ENCODE results near the gene SORCS1. TPM values are rescaled to one million over a fixed set of nuclear protein-coding genes. Genes with fewer than 3 reads are reported as not detected.
A peak's percentile ranks its signal among the peaks of the same experiment; 100 is the strongest.

The SORCS1 gene
- total and polyA plus RNA-seq, 4 donors: 0.08 to 0.21 (median 0.09) TPM; not detected in 1

DNA sequence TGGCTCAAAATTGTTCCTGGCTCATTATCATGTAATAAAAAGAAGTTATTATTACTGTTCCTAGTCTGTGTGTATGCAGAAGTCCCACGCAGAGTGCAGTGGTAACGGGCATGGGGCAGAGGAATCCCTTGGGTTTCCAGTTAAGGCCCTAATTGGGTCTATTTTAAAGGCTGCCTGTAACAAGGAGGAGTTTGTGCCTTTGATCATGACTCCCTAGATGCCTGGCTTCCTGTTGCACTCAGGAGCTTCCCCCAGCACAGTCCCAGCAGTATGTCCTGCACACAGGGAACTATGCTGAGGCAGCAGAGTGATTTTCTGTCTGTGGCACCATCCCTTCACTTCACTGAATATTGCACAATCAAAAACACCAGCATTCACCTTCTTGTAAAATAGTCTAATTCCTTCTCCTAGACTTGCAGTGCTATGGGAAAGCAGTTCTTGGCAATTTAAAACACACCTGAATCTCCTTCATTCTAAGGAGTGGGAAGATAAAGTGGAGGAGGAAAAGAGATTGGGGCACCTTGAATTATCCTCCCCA lies 22.9 kb downstream of the SORCS1 start (continued):
- TF ChIP-seq, protein P1, sequence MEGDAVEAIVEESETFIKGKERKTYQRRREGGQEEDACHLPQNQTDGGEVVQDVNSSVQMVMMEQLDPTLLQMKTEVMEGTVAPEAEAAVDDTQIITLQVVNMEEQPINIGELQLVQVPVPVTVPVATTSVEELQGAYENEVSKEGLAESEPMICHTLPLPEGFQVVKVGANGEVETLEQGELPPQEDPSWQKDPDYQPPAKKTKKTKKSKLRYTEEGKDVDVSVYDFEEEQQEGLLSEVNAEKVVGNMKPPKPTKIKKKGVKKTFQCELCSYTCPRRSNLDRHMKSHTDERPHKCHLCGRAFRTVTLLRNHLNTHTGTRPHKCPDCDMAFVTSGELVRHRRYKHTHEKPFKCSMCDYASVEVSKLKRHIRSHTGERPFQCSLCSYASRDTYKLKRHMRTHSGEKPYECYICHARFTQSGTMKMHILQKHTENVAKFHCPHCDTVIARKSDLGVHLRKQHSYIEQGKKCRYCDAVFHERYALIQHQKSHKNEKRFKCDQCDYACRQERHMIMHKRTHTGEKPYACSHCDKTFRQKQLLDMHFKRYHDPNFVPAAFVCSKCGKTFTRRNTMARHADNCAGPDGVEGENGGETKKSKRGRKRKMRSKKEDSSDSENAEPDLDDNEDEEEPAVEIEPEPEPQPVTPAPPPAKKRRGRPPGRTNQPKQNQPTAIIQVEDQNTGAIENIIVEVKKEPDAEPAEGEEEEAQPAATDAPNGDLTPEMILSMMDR (IDR thresholded peaks at IDR 0.05; ENCODE audit: low read depth, low read length, missing input control): no peak

DNA sequence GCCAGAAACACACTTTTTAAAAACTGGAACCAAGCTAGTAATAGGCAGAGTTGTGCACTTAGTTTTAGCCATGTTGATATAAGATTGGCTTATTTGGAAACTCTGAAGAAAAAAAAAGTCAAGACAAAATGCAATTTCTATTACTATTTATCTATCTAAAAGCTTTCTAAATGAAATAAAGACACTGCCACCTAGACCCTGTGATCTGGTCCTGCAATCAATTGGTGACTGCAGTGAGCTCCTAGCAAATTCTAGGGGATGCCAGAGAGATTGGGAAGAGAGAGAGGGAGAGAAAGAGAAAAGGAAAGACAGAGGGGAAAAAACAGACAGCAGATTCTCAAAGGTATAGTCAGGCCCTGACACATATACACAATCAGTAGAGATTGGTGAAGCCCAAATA lies 25.3 kb downstream of the SORCS1 start:
- Histone ChIP-seq H3K27me3 (ENCODE audit: control insufficient read depth in 4 of 4, insufficient read depth in 4 of 4, low read length in 3 of 4) (no peaks in the 10 kb centered on the region), H3K9ac (ENCODE audit: low read depth in 1 of 2, low read length in 2 of 2) (no peak overlapping the region), H3K36me3 (ENCODE audit: control insufficient read depth in 4 of 4, insufficient read depth in 3 of 4, low read depth in 1 of 4, low read length in 3 of 4) (no peaks in the 10 kb centered on the region), H3K4me1 (ENCODE audit: control insufficient read depth in 4 of 4, insufficient read depth in 4 of 4, low read length in 3 of 4) (no peaks in the 10 kb centered on the region), H3K9me3 (ENCODE audit: control insufficient read depth in 4 of 4, low read length in 3 of 4) (no peaks in the 10 kb centered on the region), H3K27ac (ENCODE audit: low read depth in 1 of 2, low read length in 2 of 2) (no peak overlapping the region), H3K4me3 (ENCODE audit: low read depth in 1 of 3, low read length in 3 of 3) (no peak overlapping the region)
- DNase-seq (ENCODE audit: low spot score): no peak
- TF ChIP-seq, protein P1 (IDR thresholded peaks at IDR 0.05; ENCODE audit: low read depth, low read length, missing input control): peak; percentile 16
- TF ChIP-seq EGR1 (IDR thresholded peaks at IDR 0.05; ENCODE audit: low read depth in 2 of 2) (no peak), RXRA (IDR thresholded peaks at IDR 0.05) (no peak), JUND (IDR thresholded peaks at IDR 0.05) (no peak), SP1 (IDR thresholded peaks at IDR 0.05) (no peak), GABPA (IDR thresholded peaks at IDR 0.05 in 1 of 2, conservative IDR thresholded peaks at IDR 0.05 in 1 of 2) (no peak), FOXA2 (IDR thresholded peaks at IDR 0.05) (no peak), RAD21 (IDR thresholded peaks at IDR 0.05) (peak; percentile 60 to 66), HNF4G (IDR thresholded peaks at IDR 0.05) (no peak)
- TF ChIP-seq, protein P2, sequence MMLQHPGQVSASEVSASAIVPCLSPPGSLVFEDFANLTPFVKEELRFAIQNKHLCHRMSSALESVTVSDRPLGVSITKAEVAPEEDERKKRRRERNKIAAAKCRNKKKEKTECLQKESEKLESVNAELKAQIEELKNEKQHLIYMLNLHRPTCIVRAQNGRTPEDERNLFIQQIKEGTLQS (IDR thresholded peaks at IDR 0.05): no peak
- TF ChIP-seq, protein P3, sequence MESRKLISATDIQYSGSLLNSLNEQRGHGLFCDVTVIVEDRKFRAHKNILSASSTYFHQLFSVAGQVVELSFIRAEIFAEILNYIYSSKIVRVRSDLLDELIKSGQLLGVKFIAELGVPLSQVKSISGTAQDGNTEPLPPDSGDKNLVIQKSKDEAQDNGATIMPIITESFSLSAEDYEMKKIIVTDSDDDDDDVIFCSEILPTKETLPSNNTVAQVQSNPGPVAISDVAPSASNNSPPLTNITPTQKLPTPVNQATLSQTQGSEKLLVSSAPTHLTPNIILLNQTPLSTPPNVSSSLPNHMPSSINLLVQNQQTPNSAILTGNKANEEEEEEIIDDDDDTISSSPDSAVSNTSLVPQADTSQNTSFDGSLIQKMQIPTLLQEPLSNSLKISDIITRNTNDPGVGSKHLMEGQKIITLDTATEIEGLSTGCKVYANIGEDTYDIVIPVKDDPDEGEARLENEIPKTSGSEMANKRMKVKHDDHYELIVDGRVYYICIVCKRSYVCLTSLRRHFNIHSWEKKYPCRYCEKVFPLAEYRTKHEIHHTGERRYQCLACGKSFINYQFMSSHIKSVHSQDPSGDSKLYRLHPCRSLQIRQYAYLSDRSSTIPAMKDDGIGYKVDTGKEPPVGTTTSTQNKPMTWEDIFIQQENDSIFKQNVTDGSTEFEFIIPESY (IDR thresholded peaks at IDR 0.05): no peak

DNA sequence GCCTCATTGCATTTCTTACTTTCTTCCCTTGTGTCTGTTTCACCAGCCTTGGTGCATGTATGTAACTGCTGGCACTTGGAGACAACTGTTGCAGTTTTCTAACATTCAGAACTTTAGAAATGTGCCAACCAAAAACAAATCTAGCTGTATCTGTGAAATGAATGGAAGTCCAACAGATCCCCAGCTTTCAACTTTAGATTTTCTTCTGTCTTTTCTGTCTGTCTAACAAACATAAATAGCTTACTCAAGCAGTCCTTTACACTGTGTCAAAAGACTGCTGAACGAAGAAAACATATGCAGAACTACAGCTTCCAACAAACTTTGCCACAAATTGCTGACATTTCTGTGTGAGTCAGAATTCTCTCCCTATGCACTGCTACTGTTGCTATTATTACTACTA lies 30.9 kb downstream of the SORCS1 start:
- H3K4me1 ChIP-seq (ENCODE audit: control insufficient read depth in 4 of 4, insufficient read depth in 4 of 4, low read length in 3 of 4): no peaks in the 10 kb centered on the region
- WGBS: 70% methylated on average over 1 of the region's 1 CpG
- H3K9me3 ChIP-seq (ENCODE audit: control insufficient read depth in 4 of 4, low read length in 3 of 4): no peaks in the 10 kb centered on the region
- no peak overlapping the region for H3K9ac ChIP-seq (ENCODE audit: low read depth in 1 of 2, low read length in 2 of 2)
- DNase-seq (ENCODE audit: low spot score): no peak
- H3K27me3 ChIP-seq (ENCODE audit: control insufficient read depth in 4 of 4, insufficient read depth in 4 of 4, low read length in 3 of 4): no peaks in the 10 kb centered on the region
- no peak overlapping the region for H3K27ac ChIP-seq (ENCODE audit: low read depth in 1 of 2, low read length in 2 of 2)
- H3K4me3 ChIP-seq (ENCODE audit: low read depth in 1 of 3, low read length in 3 of 3): no peak overlapping the region
- no peaks in the 10 kb centered on the region for H3K36me3 ChIP-seq (ENCODE audit: control insufficient read depth in 4 of 4, insufficient read depth in 3 of 4, low read depth in 1 of 4, low read length in 3 of 4)
- TF ChIP-seq GABPA (IDR thresholded peaks at IDR 0.05 in 1 of 2, conservative IDR thresholded peaks at IDR 0.05 in 1 of 2) (no peak), RAD21 (IDR thresholded peaks at IDR 0.05) (no peak), HNF4G (IDR thresholded peaks at IDR 0.05) (no peak), EGR1 (IDR thresholded peaks at IDR 0.05; ENCODE audit: low read depth in 2 of 2) (no peak), YY1 (IDR thresholded peaks at IDR 0.05) (no peak), FOXA2 (IDR thresholded peaks at IDR 0.05) (no peak), SP1 (IDR thresholded peaks at IDR 0.05) (no peak), NR2F2 (IDR thresholded peaks at IDR 0.05) (no peak), JUND (IDR thresholded peaks at IDR 0.05) (no peak)
- TF ChIP-seq, protein P4, sequence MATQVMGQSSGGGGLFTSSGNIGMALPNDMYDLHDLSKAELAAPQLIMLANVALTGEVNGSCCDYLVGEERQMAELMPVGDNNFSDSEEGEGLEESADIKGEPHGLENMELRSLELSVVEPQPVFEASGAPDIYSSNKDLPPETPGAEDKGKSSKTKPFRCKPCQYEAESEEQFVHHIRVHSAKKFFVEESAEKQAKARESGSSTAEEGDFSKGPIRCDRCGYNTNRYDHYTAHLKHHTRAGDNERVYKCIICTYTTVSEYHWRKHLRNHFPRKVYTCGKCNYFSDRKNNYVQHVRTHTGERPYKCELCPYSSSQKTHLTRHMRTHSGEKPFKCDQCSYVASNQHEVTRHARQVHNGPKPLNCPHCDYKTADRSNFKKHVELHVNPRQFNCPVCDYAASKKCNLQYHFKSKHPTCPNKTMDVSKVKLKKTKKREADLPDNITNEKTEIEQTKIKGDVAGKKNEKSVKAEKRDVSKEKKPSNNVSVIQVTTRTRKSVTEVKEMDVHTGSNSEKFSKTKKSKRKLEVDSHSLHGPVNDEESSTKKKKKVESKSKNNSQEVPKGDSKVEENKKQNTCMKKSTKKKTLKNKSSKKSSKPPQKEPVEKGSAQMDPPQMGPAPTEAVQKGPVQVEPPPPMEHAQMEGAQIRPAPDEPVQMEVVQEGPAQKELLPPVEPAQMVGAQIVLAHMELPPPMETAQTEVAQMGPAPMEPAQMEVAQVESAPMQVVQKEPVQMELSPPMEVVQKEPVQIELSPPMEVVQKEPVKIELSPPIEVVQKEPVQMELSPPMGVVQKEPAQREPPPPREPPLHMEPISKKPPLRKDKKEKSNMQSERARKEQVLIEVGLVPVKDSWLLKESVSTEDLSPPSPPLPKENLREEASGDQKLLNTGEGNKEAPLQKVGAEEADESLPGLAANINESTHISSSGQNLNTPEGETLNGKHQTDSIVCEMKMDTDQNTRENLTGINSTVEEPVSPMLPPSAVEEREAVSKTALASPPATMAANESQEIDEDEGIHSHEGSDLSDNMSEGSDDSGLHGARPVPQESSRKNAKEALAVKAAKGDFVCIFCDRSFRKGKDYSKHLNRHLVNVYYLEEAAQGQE (IDR thresholded peaks at IDR 0.05): no peak
- TF ChIP-seq, protein P3 (IDR thresholded peaks at IDR 0.05): no peak
